HepG2 (cell line): ENCODE measurements around the gene CENPVL3. TPM values are rescaled to one million over a fixed set of nuclear protein-coding genes. Genes with fewer than 3 reads are reported as not detected.
"Not testable (repeated sequence)": the region's sequence is repeated elsewhere in the genome, so short reads cannot be mapped to it uniquely, and the experiment has no call there.

ENCODE experiments used
- ATAC-seq: fragments of 200-7000 bp; cut with Tn5 transposase; 3 replicates; pipeline ENCODE4 v1.9.1; 2020; ENCODE audit warnings: mild to moderate bottlenecking, moderate library complexity
- Bru-seq: library from RNA; stranded (reverse); fragments of 400-500 nt; gene quantifications from one replicate; lab custom pipeline; 2021; lab: Mats Ljungman, UMichigan
- BruChase-seq, 2 experiments: library from RNA; stranded (reverse); fragments of 400-500 nt; gene quantifications; one replicate each; lab custom pipeline; 2021; lab: Mats Ljungman, UMichigan
- BruUV-seq: library from RNA; stranded (reverse); fragments of 400-500 nt; replicated peaks from 2 replicates; lab custom pipeline; 2021; lab: Mats Ljungman, UMichigan
- CTCF ChIA-PET: fragments of 300-600 bp; formaldehyde crosslinking; extraction: SDS; loops from one replicate; lab custom pipeline; 2021; ENCODE audit warnings: low total read pairs, inconsistent platforms, low intra/inter-chr PET ratio; lab: Yijun Ruan, JAX
- POLR2A ChIA-PET: fragments of 350-600 bp; sonication (Branson Sonifier 250); formaldehyde crosslinking; loops from one replicate; lab custom pipeline; 2020; ENCODE audit warnings: antibody characterized with exemption, inconsistent platforms; lab: Yijun Ruan, JAX
- DNase-seq: peaks from one replicate; pipeline ENCODE4 v3.0.0-alpha.2; 2015; ENCODE audit warnings: low spot score
- FAIRE-seq: peaks from 3 replicates; lab custom pipeline; 2011; peaks lifted over from hg19 to GRCh38; lab: Jason Lieb, UNC
- H2AFZ ChIP-seq: one replicate; pipeline ENCODE4 v1.6.1; 2011; ENCODE audit warnings: low read length, inconsistent platforms
- H3K27ac ChIP-seq: fragments of 300-600 bp; 3 replicates; pipeline ENCODE4 v1.8.0; 2011; ENCODE audit warnings: mixed run types, mild to moderate bottlenecking, mixed read lengths, low read length, inconsistent platforms; ENCODE audit not compliant: insufficient read depth; ENCODE audit errors: extremely low read length
- H3K27me3 ChIP-seq, 2 experiments: fragments of 200-600 bp in 1 of 2; 2 replicates in 1 of 2; 3 replicates in 1 of 2; pipeline versions ENCODE4 v1.6.0 to v1.8.0; 2011; ENCODE audit warnings: low read length in 2 of 2, mild to moderate bottlenecking in 2 of 2, moderate library complexity in 2 of 2, inconsistent platforms in 1 of 2; ENCODE audit not compliant: insufficient read depth in 2 of 2, control insufficient read depth in 1 of 2
- H3K36me3 ChIP-seq, 2 experiments: fragments of 200-600 bp in 1 of 2; replicated peaks in 1 of 2; 2 replicates in 1 of 2; 3 replicates in 1 of 2; pipeline versions ENCODE4 v1.5.1 to v1.8.0; 2011; ENCODE audit warnings: low read length in 2 of 2, inconsistent platforms in 1 of 2; ENCODE audit not compliant: insufficient read depth in 2 of 2, control insufficient read depth in 1 of 2
- H3K4me1 ChIP-seq: 2 replicates; pipeline ENCODE4 v1.5.1; 2012; ENCODE audit warnings: low read length, inconsistent platforms; ENCODE audit not compliant: insufficient read depth
- H3K4me2 ChIP-seq: 2 replicates; pipeline ENCODE4 v1.6.0; 2011; ENCODE audit warnings: low read depth, low read length, inconsistent platforms
- H3K4me3 ChIP-seq, 3 experiments: fragments of 200-600 bp in 1 of 3; sonication (generic), shearing (Covaris generic) in 1 of 3; replicated peaks in 1 of 3; 2 replicates each; pipeline ENCODE4 v1.5.1; 2011 to 2016; ENCODE audit warnings: low read length in 3 of 3, inconsistent platforms in 2 of 3, low read depth in 2 of 3, mild to moderate bottlenecking in 2 of 3, control low read depth in 1 of 3, mixed read lengths in 1 of 3; ENCODE audit not compliant: insufficient read depth in 1 of 3
- H3K79me2 ChIP-seq: one replicate; pipeline ENCODE4 v1.6.1; 2011; ENCODE audit warnings: low read length, inconsistent platforms; ENCODE audit not compliant: insufficient read depth
- H3K9ac ChIP-seq: 2 replicates; pipeline ENCODE4 v1.6.0; 2011; ENCODE audit warnings: mild to moderate bottlenecking, low read depth, low read length, inconsistent platforms; ENCODE audit not compliant: insufficient read depth
- H3K9me3 ChIP-seq: 2 replicates; pipeline ENCODE4 v1.5.1; 2012; ENCODE audit warnings: mild to moderate bottlenecking, low read length
- H4K20me1 ChIP-seq: 2 replicates; pipeline ENCODE4 v1.6.0; 2011; ENCODE audit warnings: inconsistent platforms, mild to moderate bottlenecking, low read length, moderate library complexity; ENCODE audit not compliant: insufficient read depth
- GABPB1 ChIP-seq: IDR thresholded peaks from 2 replicates; pipeline ENCODE4 v1.6.1; 2016; ENCODE audit warnings: mild to moderate bottlenecking, missing genetic modification reagents, moderate library complexity, missing compliant biosample characterization
- GTF2F1 ChIP-seq: fragments of 150-350 bp; IDR thresholded peaks from 2 replicates; pipeline ENCODE4 v1.6.1; 2014; ENCODE audit warnings: low read length
- ISX ChIP-seq: sonication (generic); formaldehyde crosslinking; conservative IDR thresholded peaks from 2 replicates; pipeline ENCODE4 v1.5.0; 2020; ENCODE audit warnings: missing genetic modification reagents
- KAT2B ChIP-seq: fragments of 150-350 bp; IDR thresholded peaks from 2 replicates; pipeline ENCODE4 v1.6.1; 2014; ENCODE audit warnings: low read depth, low read length, borderline replicate concordance
- KDM1A ChIP-seq: IDR thresholded peaks from 2 replicates; pipeline ENCODE4 v1.6.1; 2016; ENCODE audit warnings: missing compliant biosample characterization
- SAFB2 ChIP-seq: sonication (generic); formaldehyde crosslinking; IDR thresholded peaks from 2 replicates; pipeline ENCODE4 v1.5.1; 2020; ENCODE audit warnings: missing genetic modification reagents, low read depth, mild to moderate bottlenecking, borderline replicate concordance
- SOX13 ChIP-seq, 3 experiments: fragments of 450-650 bp in 1 of 3; sonication (generic) in 1 of 3; formaldehyde crosslinking in 1 of 3; IDR thresholded peaks in 2 of 3; conservative IDR thresholded peaks in 1 of 3; 2 replicates each; pipeline versions ENCODE4 v1.5.0 to v1.6.1; 2016 to 2020; ENCODE audit warnings: antibody characterized with exemption in 1 of 3, mild to moderate bottlenecking in 1 of 3, missing compliant biosample characterization in 1 of 3, missing genetic modification reagents in 1 of 3, moderate library complexity in 1 of 3
- TBL1XR1 ChIP-seq: fragments of 150-350 bp; IDR thresholded peaks from 2 replicates; pipeline ENCODE4 v1.6.1; 2014; ENCODE audit warnings: borderline replicate concordance, low read length; ENCODE audit not compliant: partially characterized antibody
- ZNF547 ChIP-seq: sonication (generic); formaldehyde crosslinking; IDR thresholded peaks from 2 replicates; pipeline ENCODE4 v1.5.1; 2020; ENCODE audit warnings: mild to moderate bottlenecking, missing genetic modification reagents
- ZNF562 ChIP-seq: sonication (generic); formaldehyde crosslinking; IDR thresholded peaks from 2 replicates; pipeline ENCODE4 v1.8.0; 2022; ENCODE audit warnings: missing genetic modification reagents, borderline replicate concordance
- ZNF598 ChIP-seq: sonication (generic); formaldehyde crosslinking; IDR thresholded peaks from 2 replicates; pipeline ENCODE4 v1.5.1; 2020; ENCODE audit warnings: mild to moderate bottlenecking, missing genetic modification reagents, borderline replicate concordance
- ZNF616 ChIP-seq: sonication (generic); formaldehyde crosslinking; IDR thresholded peaks from 2 replicates; pipeline ENCODE4 v1.5.0; 2020; ENCODE audit warnings: low read depth, mild to moderate bottlenecking, missing genetic modification reagents
- ZNF761 ChIP-seq: sonication (generic); formaldehyde crosslinking; conservative IDR thresholded peaks from 2 replicates; pipeline ENCODE4 v1.4.0; 2020; ENCODE audit warnings: mild to moderate bottlenecking, missing genetic modification reagents
- WGBS: methylation state at CpG from one replicate; pipeline ENCODE4 v1.1.6; 2017; ENCODE audit warnings: low lambda C conversion rate; 5-methylcytosine and 5-hydroxymethylcytosine counted together
- in situ Hi-C: cut with HindIII; loops from 2 replicates; pipeline ENCODE4 v1.10.0; 2017; ENCODE audit warnings: low pct_unique_long_range_greater_than_20kb; ENCODE audit not compliant: extremely low pct_ligation_motif_present
- intact Hi-C: fragments of 100-400 bp; cut with micrococcal nuclease; formaldehyde crosslinking; loops from one replicate; pipeline ENCODE4 v1.10.0; 2022; ENCODE audit not compliant: unreplicated experiment
- long read RNA-seq, 2 experiments: library from RNA in 1 of 2; library from polyadenylated mRNA in 1 of 2; stranded (forward) in 1 of 2; unstranded in 1 of 2; transcript quantifications; one replicate each; pipeline ENCODE4 v2.0.0, GENCODE V29; 2019 to 2022
- polyA minus RNA-seq, 3 experiments: library from RNA; depleted of rRNA, polyadenylated mRNA; stranded (reverse); fragments of >200 nt; gene quantifications; 2 replicates each; pipeline ENCODE4 v1.2.3, GENCODE V29; 2011; ENCODE audit warnings: low replicate concordance in 1 of 3
- polyA plus RNA-seq, 8 experiments: library from polyadenylated mRNA; depleted of rRNA in 3 of 8; stranded (reverse) in 7 of 8; unstranded in 1 of 8; fragments of >200 nt; fragmentation: Illumina TruSeq in 4 of 8; extraction: Trizol in 4 of 8; gene quantifications; 2 replicates each; pipeline versions ENCODE4 v1.2.1 to v1.2.3, GENCODE V29; 2011 to 2016; ENCODE audit warnings: low read depth in 4 of 8, missing spikeins in 1 of 8, mixed read lengths in 1 of 8; ENCODE audit not compliant: insufficient read depth in 1 of 8
- total RNA-seq, 5 experiments: library from RNA; depleted of rRNA; stranded (reverse); fragments of >200 nt; fragmentation: Illumina TruSeq; extraction: Trizol; gene quantifications; 2 replicates each; pipeline ENCODE4 v1.2.3, GENCODE V29; 2016; ENCODE audit warnings: low read depth in 1 of 5

Gene CENPVL3
- total RNA-seq (2016; rRNA removed; fragmentation: Illumina TruSeq; extraction: Trizol) (not detected in 2 replicates), polyA plus RNA-seq (2011; rRNA removed) (not detected in 2 replicates), polyA minus RNA-seq (2011; rRNA and poly(A)+ RNA removed; ENCODE audit: low replicate concordance) (not detected in 2 replicates), Bru-seq, nascent RNA (not detected), BruChase-seq, experiment 1, labeled RNA remaining after a 6-hour chase (not detected), BruChase-seq, experiment 2, labeled RNA remaining after a 2-hour chase (not detected)
- not detected in 2 replicates for total RNA-seq (2016; cell fraction: cytosol; rRNA removed; fragmentation: Illumina TruSeq; extraction: Trizol; ENCODE audit: low read depth)
- total RNA-seq (2016; cell fraction: insoluble cytoplasmic fraction; rRNA removed; fragmentation: Illumina TruSeq; extraction: Trizol): not detected in 2 replicates
- total RNA-seq (2016; cell fraction: membrane; rRNA removed; fragmentation: Illumina TruSeq; extraction: Trizol): not detected in 2 replicates
- total RNA-seq (2016; cell fraction: nucleus; rRNA removed; fragmentation: Illumina TruSeq; extraction: Trizol): not detected in 2 replicates
- polyA plus RNA-seq (2011; cell fraction: cytosol; rRNA removed): not detected in 2 replicates
- polyA plus RNA-seq (2011; cell fraction: nucleus; rRNA removed): not detected in 2 replicates
- not detected in 2 replicates for polyA plus RNA-seq (2012)
- not detected in 2 replicates for polyA plus RNA-seq (2016; cell fraction: cytosol; fragmentation: Illumina TruSeq; extraction: Trizol; ENCODE audit: low read depth)
- polyA plus RNA-seq (2016; cell fraction: insoluble cytoplasmic fraction; fragmentation: Illumina TruSeq; extraction: Trizol; ENCODE audit: low read depth): not detected in 2 replicates
- polyA plus RNA-seq (2016; cell fraction: membrane; fragmentation: Illumina TruSeq; extraction: Trizol; ENCODE audit: low read depth): not detected in 2 replicates
- polyA plus RNA-seq (2016; cell fraction: nucleus; fragmentation: Illumina TruSeq; extraction: Trizol; ENCODE audit: insufficient read depth, low read depth): not detected in 2 replicates
- polyA minus RNA-seq (2011; cell fraction: cytosol; rRNA and poly(A)+ RNA removed): not detected in 2 replicates
- not detected in 2 replicates for polyA minus RNA-seq (2011; cell fraction: nucleus; rRNA and poly(A)+ RNA removed)
- long read RNA-seq, experiment 1: 0 reads
- long read RNA-seq, experiment 2: 0 reads

- H3K27ac ChIP-seq, H4K20me1 ChIP-seq, FAIRE-seq, ATAC-seq, BruUV-seq, H3K27me3 ChIP-seq, H3K9me3 ChIP-seq, intact Hi-C loops, H2AFZ ChIP-seq, H3K4me2 ChIP-seq, H3K79me2 ChIP-seq, H3K4me3 ChIP-seq, H3K4me1 ChIP-seq, POLR2A ChIA-PET, H3K36me3 ChIP-seq, CTCF ChIA-PET, DNase-seq, H3K9ac ChIP-seq: not testable (repeated sequence)
- in situ Hi-C loops: loop anchor here (25.0 kb wide), 1 partner anchor 619 kb away; no protein-coding TSS in a partner anchor
- 0% methylated on average over 1 of the region's 81 CpGs for WGBS
These were observed at the start of gene CENPVL3 for GRCh38 chrX:51618241-51619155. Gene CENPVL3 (minus strand): TSS chrX:51618912. CDS start chrX:51618873, 39 bp downstream.

- WGBS: 1% methylated on average over 5 of the region's 5 CpGs
- no peak overlapping the region for H2AFZ ChIP-seq
- no peak overlapping the region for H3K4me2 ChIP-seq
- H3K27me3 ChIP-seq: no peaks in the 10 kb centered on the region
- DNase-seq: no peak
- in situ Hi-C loops: no loop called here
- H4K20me1 ChIP-seq: no peaks in the 10 kb centered on the region
- no TSS peak for BruUV-seq
- no peak overlapping the region for H3K9ac ChIP-seq
- no peak for ATAC-seq
- ChIA-PET CTCF (no interaction called here), POLR2A (no interaction called here)
- intact Hi-C loops: no loop called here
- no peak for FAIRE-seq
- no peaks in the 10 kb centered on the region for H3K4me1 ChIP-seq
- no peaks in the 10 kb centered on the region for H3K36me3 ChIP-seq
- H3K4me3 ChIP-seq: no peak overlapping the region
- no peak overlapping the region for H3K27ac ChIP-seq
- H3K9me3 ChIP-seq: no peaks in the 10 kb centered on the region
- no peaks in the 10 kb centered on the region for H3K79me2 ChIP-seq
- TF ChIP-seq KAT2B (no peak), SAFB2 (CRISPR knock-in tag) (no peak), ZNF761 (CRISPR knock-in tag) (no peak), SOX13 (IDR thresholded peaks at IDR 0.05) (no peak), SOX13 (CRISPR knock-in tag; conservative IDR thresholded peaks at IDR 0.05 in 1 of 2, IDR thresholded peaks at IDR 0.05 in 1 of 2) (no peak), ZNF562 (CRISPR knock-in tag) (no peak), ZNF598 (CRISPR knock-in tag) (no peak), TBL1XR1 (no peak), GTF2F1 (no peak), ZNF616 (CRISPR knock-in tag) (no peak), ZNF547 (CRISPR knock-in tag) (no peak), KDM1A (CRISPR knock-in tag) (no peak), ISX (CRISPR knock-in tag) (no peak), GABPB1 (CRISPR knock-in tag) (no peak)
These were observed 47.3 kb upstream of the CENPVL3 start for GRCh38 chrX:51665981-51666380.
